ENCODE results near the gene BBC3. TPM values are rescaled to one million over a fixed set of nuclear protein-coding genes. Genes with fewer than 3 reads are reported as not detected.

BBC3 gene
- total RNA-seq, 1 experiment from 2014 or later, result 49.5 TPM

DNA sequence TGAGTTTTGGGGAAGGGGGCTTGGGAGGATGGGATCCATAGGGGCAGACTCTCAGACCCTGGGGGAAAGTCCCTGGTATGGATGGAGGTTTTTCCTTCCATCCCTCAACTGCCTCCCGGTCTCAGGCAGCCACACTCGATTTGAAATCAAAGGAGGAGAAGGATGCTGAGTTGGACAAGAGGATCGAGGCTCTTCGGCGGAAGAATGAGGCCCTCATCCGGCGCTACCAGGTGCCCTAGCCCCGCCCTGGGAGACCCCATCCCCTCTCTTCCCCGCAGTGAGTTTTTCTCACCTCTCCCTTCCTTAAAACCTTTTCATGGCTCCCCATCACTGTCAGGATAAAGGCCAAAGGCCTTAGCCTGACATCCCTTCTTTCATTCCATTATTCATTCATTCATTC, 27.4 kb upstream of the BBC3 start (continued):
- TF ChIP-seq, protein P1, sequence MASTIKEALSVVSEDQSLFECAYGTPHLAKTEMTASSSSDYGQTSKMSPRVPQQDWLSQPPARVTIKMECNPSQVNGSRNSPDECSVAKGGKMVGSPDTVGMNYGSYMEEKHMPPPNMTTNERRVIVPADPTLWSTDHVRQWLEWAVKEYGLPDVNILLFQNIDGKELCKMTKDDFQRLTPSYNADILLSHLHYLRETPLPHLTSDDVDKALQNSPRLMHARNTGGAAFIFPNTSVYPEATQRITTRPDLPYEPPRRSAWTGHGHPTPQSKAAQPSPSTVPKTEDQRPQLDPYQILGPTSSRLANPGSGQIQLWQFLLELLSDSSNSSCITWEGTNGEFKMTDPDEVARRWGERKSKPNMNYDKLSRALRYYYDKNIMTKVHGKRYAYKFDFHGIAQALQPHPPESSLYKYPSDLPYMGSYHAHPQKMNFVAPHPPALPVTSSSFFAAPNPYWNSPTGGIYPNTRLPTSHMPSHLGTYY (CRISPR knock-in tag; IDR thresholded peaks at IDR 0.05), result no peak

DNA sequence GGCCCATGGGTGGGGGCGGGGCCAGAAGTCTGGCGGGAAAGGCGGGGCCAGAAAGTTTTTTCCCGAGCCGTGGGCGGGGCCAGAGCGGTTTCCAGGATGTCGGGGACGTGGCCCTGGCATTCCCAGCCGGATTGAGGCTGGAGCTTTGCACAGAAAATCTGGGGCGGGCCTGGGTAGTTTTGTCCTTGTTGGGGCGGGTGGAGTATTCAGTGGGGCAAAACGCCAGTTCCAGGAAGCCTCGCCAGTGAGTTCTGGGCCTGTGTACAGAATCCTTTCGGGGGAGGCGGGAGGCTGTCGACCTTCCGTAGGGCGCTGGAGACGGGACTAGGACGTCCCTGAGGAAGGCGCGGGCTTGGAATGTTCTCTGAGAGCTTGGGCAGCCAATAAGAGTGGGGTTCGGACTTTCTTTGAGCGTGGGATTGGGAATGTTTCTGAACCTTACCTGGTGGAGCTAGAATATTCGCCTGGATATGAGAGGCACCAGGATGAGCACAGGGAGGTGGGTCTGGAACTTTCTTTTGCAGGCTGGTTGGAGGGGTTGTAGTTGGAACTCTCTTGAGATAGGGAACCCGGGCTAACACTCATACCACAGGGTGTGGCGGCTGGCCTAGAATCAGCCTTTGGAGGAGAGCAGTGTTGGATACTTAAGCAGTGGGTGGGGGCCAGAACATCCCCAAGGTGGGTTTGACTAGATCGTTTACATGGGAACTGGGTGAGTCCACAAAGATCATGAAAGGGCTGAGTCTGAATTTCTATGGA, 26.6 kb upstream of the BBC3 start:
- DNase-seq (ENCODE audit: low spot score), result no peak
- Mint-ChIP-seq H3K4me3 (peak overlapping the region; percentile 87), H3K36me3 (peaks cover 36% of the 10 kb centered on the region), H3K4me1 (peaks cover 12% of the 10 kb centered on the region), H3K27ac (peak overlapping the region; percentile 97), H3K9me3 (no peaks in the 10 kb centered on the region), H3K27me3 (ENCODE audit: low read depth) (peaks cover 12% of the 10 kb centered on the region)
- TF ChIP-seq CREM (CRISPR knock-in tag; IDR thresholded peaks at IDR 0.05), result no peak
- TF ChIP-seq, protein P2, sequence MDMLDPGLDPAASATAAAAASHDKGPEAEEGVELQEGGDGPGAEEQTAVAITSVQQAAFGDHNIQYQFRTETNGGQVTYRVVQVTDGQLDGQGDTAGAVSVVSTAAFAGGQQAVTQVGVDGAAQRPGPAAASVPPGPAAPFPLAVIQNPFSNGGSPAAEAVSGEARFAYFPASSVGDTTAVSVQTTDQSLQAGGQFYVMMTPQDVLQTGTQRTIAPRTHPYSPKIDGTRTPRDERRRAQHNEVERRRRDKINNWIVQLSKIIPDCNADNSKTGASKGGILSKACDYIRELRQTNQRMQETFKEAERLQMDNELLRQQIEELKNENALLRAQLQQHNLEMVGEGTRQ (CRISPR knock-in tag; IDR thresholded peaks at IDR 0.05), result 0 out of 2 replicates have a peak, but pooled peaks have one; percentile 2
- CTCF ChIA-PET, result interaction anchor here (1.2 to 2.8 kb wide), 13 partner anchors 10 to 258 kb away, joined by 3 to 69 read pairs (median 9); partner anchors contain the start of genes DHX34, INAFM1 and SAE1
- POLR2A ChIA-PET, result interaction anchor here (0.6 to 3.1 kb wide), 13 partner anchors 9 to 411 kb away, joined by 3 to 46 read pairs (median 9); partner anchors contain the start of genes DHX34, INAFM1 and ZC3H4
- peak; percentile 12 for ATAC-seq

DNA sequence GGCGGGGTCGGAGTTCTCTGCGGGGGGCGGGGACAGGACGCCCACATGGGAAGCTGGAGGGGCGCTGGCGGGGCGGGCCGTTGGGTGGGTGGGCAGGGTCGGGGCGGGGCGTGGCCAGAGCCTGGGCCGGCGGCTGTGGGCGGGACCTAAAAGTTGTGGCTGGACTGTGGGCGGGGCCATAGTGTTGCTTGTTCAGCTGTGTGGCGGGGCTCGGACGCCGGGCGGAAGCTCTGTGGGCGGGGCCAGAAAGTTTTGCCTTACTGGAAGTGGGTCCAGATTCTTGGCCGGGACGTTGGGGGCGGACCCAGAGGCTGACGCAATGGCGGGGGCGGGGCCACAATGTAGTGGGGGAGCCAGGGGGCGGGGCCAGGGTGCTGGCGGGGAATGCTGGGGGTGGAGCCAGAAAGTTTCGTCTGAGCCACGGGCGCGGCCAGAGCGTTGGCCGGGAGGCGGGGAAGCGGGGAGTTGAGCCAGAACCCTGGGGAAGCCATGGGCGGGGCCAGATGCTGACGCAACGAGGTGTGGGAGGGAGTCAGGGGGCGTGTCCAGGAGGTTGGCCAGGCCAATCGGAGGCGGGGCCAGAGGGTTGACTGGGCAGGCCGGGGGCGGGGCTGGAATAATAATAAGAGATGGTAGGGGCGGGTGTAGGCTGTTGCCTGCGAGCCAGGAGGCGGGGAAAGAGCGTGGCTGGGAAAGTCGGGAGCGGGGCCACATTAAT, 25.9 kb upstream of the BBC3 start:
- peaks cover 19% of the 10 kb centered on the region for H3K27me3 Mint-ChIP-seq (ENCODE audit: low read depth)
- TF ChIP-seq FOXJ3 (CRISPR knock-in tag; IDR thresholded peaks at IDR 0.05; ENCODE audit: borderline replicate concordance) (no peak), ATF1 (CRISPR knock-in tag; IDR thresholded peaks at IDR 0.05) (no peak), GABPB1 (CRISPR knock-in tag; IDR thresholded peaks at IDR 0.05) (peak; percentile 86), TEAD1 (CRISPR knock-in tag; IDR thresholded peaks at IDR 0.05) (no peak), GTF2I (CRISPR knock-in tag; conservative IDR thresholded peaks at IDR 0.05) (no peak), ZNF232 (CRISPR knock-in tag; IDR thresholded peaks at IDR 0.05) (no peak), PRRX2 (CRISPR knock-in tag; IDR thresholded peaks at IDR 0.05) (no peak), ZNF317 (CRISPR knock-in tag; IDR thresholded peaks at IDR 0.05; ENCODE audit: borderline replicate concordance, low read depth) (no peak), CBFB (CRISPR knock-in tag; IDR thresholded peaks at IDR 0.05; ENCODE audit: low read depth) (no peak), ZNF396 (CRISPR knock-in tag; IDR thresholded peaks at IDR 0.05; ENCODE audit: borderline replicate concordance) (no peak)
- TF ChIP-seq, protein P3, sequence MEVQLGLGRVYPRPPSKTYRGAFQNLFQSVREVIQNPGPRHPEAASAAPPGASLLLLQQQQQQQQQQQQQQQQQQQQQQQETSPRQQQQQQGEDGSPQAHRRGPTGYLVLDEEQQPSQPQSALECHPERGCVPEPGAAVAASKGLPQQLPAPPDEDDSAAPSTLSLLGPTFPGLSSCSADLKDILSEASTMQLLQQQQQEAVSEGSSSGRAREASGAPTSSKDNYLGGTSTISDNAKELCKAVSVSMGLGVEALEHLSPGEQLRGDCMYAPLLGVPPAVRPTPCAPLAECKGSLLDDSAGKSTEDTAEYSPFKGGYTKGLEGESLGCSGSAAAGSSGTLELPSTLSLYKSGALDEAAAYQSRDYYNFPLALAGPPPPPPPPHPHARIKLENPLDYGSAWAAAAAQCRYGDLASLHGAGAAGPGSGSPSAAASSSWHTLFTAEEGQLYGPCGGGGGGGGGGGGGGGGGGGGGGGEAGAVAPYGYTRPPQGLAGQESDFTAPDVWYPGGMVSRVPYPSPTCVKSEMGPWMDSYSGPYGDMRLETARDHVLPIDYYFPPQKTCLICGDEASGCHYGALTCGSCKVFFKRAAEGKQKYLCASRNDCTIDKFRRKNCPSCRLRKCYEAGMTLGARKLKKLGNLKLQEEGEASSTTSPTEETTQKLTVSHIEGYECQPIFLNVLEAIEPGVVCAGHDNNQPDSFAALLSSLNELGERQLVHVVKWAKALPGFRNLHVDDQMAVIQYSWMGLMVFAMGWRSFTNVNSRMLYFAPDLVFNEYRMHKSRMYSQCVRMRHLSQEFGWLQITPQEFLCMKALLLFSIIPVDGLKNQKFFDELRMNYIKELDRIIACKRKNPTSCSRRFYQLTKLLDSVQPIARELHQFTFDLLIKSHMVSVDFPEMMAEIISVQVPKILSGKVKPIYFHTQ (CRISPR knock-in tag; IDR thresholded peaks at IDR 0.05), result no peak
- TF ChIP-seq, protein P4, sequence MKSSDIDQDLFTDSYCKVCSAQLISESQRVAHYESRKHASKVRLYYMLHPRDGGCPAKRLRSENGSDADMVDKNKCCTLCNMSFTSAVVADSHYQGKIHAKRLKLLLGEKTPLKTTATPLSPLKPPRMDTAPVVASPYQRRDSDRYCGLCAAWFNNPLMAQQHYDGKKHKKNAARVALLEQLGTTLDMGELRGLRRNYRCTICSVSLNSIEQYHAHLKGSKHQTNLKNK (CRISPR knock-in tag; IDR thresholded peaks at IDR 0.05), result no peak
- TF ChIP-seq, protein P5, sequence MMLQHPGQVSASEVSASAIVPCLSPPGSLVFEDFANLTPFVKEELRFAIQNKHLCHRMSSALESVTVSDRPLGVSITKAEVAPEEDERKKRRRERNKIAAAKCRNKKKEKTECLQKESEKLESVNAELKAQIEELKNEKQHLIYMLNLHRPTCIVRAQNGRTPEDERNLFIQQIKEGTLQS (CRISPR knock-in tag; conservative IDR thresholded peaks at IDR 0.05), result peak; percentile 70; the same call in 1 of the 2 replicates
- TF ChIP-seq, protein P6, sequence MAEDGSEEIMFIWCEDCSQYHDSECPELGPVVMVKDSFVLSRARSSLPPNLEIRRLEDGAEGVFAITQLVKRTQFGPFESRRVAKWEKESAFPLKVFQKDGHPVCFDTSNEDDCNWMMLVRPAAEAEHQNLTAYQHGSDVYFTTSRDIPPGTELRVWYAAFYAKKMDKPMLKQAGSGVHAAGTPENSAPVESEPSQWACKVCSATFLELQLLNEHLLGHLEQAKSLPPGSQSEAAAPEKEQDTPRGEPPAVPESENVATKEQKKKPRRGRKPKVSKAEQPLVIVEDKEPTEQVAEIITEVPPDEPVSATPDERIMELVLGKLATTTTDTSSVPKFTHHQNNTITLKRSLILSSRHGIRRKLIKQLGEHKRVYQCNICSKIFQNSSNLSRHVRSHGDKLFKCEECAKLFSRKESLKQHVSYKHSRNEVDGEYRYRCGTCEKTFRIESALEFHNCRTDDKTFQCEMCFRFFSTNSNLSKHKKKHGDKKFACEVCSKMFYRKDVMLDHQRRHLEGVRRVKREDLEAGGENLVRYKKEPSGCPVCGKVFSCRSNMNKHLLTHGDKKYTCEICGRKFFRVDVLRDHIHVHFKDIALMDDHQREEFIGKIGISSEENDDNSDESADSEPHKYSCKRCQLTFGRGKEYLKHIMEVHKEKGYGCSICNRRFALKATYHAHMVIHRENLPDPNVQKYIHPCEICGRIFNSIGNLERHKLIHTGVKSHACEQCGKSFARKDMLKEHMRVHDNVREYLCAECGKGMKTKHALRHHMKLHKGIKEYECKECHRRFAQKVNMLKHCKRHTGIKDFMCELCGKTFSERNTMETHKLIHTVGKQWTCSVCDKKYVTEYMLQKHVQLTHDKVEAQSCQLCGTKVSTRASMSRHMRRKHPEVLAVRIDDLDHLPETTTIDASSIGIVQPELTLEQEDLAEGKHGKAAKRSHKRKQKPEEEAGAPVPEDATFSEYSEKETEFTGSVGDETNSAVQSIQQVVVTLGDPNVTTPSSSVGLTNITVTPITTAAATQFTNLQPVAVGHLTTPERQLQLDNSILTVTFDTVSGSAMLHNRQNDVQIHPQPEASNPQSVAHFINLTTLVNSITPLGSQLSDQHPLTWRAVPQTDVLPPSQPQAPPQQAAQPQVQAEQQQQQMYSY (CRISPR knock-in tag; IDR thresholded peaks at IDR 0.05), result no peak
- TF ChIP-seq, protein P7, sequence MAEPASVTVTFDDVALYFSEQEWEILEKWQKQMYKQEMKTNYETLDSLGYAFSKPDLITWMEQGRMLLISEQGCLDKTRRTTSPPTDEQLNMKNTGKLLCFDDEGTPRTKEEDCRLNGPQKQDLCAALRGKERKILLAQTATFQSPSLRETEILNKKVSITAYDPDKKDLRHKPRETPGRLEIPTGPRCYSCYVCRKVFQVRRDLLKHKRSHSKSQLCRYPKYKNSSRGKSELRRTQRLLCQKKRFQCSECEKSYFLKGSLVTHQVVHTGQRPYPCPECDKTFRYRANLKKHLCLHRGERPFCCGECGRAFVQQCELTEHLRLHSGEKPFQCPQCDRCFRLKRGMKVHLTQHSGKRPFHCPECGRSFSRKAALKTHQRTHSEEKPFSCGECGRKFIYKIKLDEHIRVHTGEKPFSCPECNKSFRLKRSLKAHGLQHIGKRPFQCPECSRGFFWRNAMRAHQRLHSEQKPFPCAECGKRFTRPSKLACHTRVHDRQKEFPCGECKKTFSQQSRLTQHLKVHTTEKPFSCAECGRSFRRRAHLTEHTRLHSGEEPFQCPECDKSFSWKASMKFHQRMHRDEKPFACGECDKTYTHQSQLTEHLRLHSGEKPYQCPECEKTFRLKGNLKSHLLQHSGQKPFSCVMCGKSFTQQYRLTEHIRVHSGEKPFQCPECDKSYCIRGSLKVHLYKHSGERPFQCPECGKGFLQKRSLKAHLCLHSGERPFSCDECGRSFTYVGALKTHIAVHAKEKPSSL (CRISPR knock-in tag; conservative IDR thresholded peaks at IDR 0.05), result no peak

More for the DNA sequence above, 25.9 kb upstream of the BBC3 start:
- Mint-ChIP-seq H3K36me3 (peaks cover 31% of the 10 kb centered on the region), H3K4me1 (peaks cover 12% of the 10 kb centered on the region), H3K27ac (peak overlapping the region; percentile 97), H3K4me3 (peak overlapping the region; percentile 87), H3K9me3 (no peaks in the 10 kb centered on the region)
- DNase-seq (ENCODE audit: low spot score) (peak; percentile 100), ATAC-seq (peak; percentile 86)
- POLR2A ChIA-PET, result interaction anchor here (0.7 to 3.1 kb wide), 15 partner anchors 9 to 165 kb away, joined by 3 to 46 read pairs (median 8); partner anchors contain the start of genes DHX34, INAFM1 and ZC3H4
- CTCF ChIA-PET, result interaction anchor here (0.7 to 2.8 kb wide), 22 partner anchors 9 to 656 kb away, joined by 3 to 69 read pairs (median 5); partner anchors contain the start of genes DHX34, INAFM1, SAE1 and ZC3H4

Data from WTC11 (cell line).